Activated CD4-positive, CD25-positive, alpha-beta regulatory T cell treated with anti-CD3 and anti-CD28 coated beads, Interleukin-2, amount 50 U/mL, for 16 hours (primary cell): Measurements from ENCODE around the gene CDKN2D.

Source experiments
- DNase-seq: peaks from one replicate; pipeline ENCODE4 v3.0.0-alpha.2; 2020; ENCODE audit warnings: low read depth, low spot score

Gene CDKN2D

GRCh38 chr19:10568826-10569651, at the start of gene CDKN2D:
Gene CDKN2D (minus strand): TSS chr19:10568979. CDS start chr19:10568653, 326 bp downstream.
- DNase-seq, result peak; percentile 99

- no peak for DNase-seq
Observed at GRCh38 chr19:10617409-10618121, 48.8 kb upstream of the CDKN2D start.

GRCh38 chr19:10615429-10616023, 46.7 kb upstream of the CDKN2D start:
- DNase-seq, result no peak

- DNase-seq, result no peak
Observed at GRCh38 chr19:10612499-10613119, 43.8 kb upstream of the CDKN2D start.

GRCh38 chr19:10611907-10612306, 43.1 kb upstream of the CDKN2D start:
- no peak for DNase-seq

GRCh38 chr19:10604460-10604980, 35.7 kb upstream of the CDKN2D start:
- no peak for DNase-seq

- no peak for DNase-seq
Observed at GRCh38 chr19:10603873-10604459, 35.2 kb upstream of the CDKN2D start.

GRCh38 chr19:10603084-10603872, 34.5 kb upstream of the CDKN2D start:
- DNase-seq, result peak; percentile 66

GRCh38 chr19:10602330-10603083, 33.7 kb upstream of the CDKN2D start:
- peak; percentile 80 for DNase-seq

GRCh38 chr19:10601999-10602329, 33.2 kb upstream of the CDKN2D start:
- no peak for DNase-seq

GRCh38 chr19:10600149-10600548, 31.4 kb upstream of the CDKN2D start:
- no peak for DNase-seq

GRCh38 chr19:10593820-10594637, 25.2 kb upstream of the CDKN2D start:
- DNase-seq, result no peak

- no peak for DNase-seq
Observed at GRCh38 chr19:10593148-10593547, 24.4 kb upstream of the CDKN2D start.

GRCh38 chr19:10587839-10588150, 19.0 kb upstream of the CDKN2D start:
- no peak for DNase-seq

GRCh38 chr19:10587022-10587838, 18.5 kb upstream of the CDKN2D start, which contains the start of gene AP1M2:
Gene AP1M2 (minus strand): TSS chr19:10587312. CDS start chr19:10587231, 81 bp downstream.
- DNase-seq, result no peak

GRCh38 chr19:10586396-10586795, 17.6 kb upstream of the CDKN2D start:
- no peak for DNase-seq

GRCh38 chr19:10583036-10583776, 14.4 kb upstream of the CDKN2D start:
- no peak for DNase-seq

GRCh38 chr19:10582091-10582490, 13.3 kb upstream of the CDKN2D start:
- DNase-seq, result no peak
